IPS-NIHi7 (cell line): ENCODE data around the gene PTBP1.
A peak's percentile ranks its signal among the peaks of the same experiment; 100 is the strongest.
"Not testable (repeated sequence)": the region's sequence is repeated elsewhere in the genome, so short reads cannot be mapped to it uniquely, and the experiment has no call there.

Experiments used
- DNase-seq: peaks from one replicate; pipeline ENCODE4 v3.0.0; 2012; ENCODE audit warnings: mixed read lengths; ENCODE audit errors: extremely low spot score

Gene PTBP1

DNA sequence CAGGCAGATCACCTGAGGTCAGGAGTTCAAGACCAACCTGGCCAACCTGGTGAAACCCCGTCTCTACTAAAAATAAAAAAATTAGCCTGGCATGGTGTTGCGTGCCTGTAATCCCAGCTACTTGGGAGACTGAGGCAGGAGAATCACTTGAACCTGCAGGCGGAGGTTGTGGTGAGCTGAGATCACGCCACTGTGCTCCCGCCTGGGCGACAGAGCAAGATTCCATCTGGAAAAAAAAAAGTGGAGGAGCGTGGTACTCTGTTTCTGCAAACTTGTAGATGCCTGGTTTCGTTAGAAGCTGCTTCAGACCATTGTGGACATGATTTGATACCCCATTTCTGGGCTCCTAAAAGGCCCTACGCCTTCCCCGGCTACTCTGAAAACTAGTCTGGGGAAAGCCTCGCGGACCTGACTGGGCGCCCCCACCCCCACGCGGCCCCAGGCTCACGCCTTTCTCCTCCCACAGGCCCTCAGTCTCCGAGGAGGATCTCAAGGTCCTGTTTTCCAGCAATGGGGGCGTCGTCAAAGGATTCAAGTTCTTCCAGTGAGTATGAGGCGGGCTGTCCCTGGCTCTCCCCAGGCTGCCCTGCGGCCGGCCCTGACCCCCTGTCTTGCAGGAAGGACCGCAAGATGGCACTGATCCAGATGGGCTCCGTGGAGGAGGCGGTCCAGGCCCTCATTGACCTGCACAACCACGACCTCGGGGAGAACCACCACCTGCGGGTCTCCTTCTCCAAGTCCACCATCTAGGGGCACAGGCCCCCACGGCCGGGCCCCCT, 13.0 kb downstream of the PTBP1 start:
- no peak for DNase-seq

DNA sequence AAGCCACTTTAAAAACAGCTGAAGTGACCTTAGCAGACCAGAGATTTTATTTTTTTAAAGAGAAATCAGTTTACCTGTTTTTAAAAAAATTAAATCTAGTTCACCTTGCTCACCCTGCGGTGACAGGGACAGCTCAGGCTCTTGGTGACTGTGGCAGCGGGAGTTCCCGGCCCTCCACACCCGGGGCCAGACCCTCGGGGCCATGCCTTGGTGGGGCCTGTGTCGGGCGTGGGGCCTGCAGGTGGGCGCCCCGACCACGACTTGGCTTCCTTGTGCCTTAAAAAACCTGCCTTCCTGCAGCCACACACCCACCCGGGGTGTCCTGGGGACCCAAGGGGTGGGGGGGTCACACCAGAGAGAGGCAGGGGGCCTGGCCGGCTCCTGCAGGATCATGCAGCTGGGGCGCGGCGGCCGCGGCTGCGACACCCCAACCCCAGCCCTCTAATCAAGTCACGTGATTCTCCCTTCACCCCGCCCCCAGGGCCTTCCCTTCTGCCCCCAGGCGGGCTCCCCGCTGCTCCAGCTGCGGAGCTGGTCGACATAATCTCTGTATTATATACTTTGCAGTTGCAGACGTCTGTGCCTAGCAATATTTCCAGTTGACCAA, 13.7 kb downstream of the PTBP1 start:
- no peak for DNase-seq

DNA sequence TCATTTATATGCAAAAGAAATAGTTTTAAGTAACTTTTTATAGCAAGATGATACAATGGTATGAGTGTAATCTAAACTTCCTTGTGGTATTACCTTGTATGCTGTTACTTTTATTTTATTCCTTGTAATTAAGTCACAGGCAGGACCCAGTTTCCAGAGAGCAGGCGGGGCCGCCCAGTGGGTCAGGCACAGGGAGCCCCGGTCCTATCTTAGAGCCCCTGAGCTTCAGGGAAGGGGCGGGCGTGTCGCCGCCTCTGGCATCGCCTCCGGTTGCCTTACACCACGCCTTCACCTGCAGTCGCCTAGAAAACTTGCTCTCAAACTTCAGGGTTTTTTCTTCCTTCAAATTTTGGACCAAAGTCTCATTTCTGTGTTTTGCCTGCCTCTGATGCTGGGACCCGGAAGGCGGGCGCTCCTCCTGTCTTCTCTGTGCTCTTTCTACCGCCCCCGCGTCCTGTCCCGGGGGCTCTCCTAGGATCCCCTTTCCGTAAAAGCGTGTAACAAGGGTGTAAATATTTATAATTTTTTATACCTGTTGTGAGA, 14.3 kb downstream of the PTBP1 start:
- no peak for DNase-seq

DNA sequence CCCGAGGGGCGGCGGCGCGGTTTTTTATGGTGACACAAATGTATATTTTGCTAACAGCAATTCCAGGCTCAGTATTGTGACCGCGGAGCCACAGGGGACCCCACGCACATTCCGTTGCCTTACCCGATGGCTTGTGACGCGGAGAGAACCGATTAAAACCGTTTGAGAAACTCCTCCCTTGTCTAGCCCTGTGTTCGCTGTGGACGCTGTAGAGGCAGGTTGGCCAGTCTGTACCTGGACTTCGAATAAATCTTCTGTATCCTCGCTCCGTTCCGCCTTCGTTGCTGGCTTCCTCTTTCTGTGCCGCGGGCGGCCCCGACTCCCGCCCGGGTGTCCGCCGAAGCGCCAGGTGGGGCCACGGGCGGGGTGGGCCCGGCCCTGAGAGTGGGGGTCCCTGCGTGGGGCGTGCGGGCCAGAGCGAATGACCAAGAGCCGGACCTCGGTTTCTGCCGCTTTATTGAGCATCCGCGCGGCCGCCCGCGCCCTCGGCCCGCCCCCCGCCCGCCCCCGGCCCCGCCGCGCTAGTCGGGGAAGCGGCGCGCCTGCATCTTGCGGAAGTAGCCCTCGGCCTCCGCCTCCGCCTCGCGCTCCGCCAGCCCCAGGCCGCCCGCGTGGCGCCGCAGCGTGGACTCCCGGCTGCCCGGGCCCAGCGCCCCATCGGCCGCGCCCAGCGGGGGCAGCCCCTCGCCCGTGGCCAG, 14.9 kb downstream of the PTBP1 start:
- no peak for DNase-seq

DNA sequence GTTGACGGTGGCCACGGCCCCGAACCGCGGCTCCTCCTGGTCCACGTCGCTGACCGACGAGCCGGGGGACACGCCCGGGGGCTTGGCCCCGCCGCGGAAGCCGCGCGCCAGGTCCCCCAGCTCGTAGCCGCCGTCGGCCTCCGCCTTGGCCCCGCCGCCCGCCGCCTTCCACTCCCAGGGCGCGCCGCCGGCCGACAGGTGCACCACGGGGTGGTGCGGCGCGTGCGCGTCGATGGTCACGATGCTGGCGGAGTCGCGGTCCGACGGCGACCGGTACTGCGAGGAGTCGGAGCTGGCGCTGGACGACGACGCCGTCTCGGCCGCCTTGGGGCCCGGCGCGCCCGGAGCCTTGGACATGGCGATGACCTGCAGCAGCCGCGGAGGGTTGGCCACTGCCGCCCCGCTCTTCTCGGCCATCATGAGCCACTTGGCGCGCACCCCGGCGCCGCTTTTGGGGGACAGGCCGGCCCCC, 15.5 kb downstream of the PTBP1 start:
- no peak for DNase-seq

DNA sequence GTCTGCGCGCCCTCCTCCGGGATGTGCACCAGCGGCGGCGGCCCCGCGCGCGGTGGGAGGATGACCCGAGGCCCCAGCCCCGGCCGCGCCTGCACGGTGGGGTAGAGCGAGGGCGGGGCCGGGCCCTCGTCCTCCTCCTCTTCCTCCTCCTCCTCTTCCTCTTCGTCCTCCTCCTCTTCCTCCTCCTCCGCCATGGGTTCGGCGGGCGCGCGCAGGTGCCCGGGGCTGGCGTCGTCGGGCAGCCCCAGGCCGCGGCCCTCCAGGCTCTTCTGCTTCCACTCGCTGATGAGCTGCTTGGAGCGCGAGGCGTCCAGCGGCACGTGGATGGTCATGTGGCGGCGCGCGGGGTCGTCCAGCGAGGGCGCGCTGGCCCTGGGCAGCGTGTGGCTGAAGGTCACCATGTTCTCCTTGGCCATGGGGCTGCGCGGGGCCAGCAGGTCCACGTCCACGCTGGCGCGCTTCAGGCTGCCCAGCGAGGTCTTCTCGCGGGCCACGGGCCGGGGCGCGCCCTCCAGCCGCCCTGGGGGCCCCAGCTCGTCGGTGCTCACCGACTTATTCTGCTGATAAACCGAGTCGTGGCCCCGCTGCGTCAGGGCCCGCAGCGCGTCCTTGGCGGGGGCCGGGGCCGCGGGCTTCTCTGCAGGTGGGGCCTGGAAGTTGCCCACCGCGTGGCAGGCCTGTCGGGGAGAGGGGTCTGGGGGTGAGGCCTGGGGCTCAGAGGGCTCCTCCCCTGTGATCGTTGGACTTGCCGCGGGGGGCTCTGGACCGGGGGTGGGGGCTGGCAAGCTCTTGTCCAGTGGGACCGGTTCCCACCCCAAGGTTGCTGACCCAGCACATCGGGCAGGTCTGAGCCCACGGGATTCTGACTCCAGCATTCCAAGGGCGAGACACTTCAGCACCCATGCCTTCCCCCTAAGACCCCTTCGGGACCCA, 16.2 kb downstream of the PTBP1 start:
- DNase-seq: no peak

DNA sequence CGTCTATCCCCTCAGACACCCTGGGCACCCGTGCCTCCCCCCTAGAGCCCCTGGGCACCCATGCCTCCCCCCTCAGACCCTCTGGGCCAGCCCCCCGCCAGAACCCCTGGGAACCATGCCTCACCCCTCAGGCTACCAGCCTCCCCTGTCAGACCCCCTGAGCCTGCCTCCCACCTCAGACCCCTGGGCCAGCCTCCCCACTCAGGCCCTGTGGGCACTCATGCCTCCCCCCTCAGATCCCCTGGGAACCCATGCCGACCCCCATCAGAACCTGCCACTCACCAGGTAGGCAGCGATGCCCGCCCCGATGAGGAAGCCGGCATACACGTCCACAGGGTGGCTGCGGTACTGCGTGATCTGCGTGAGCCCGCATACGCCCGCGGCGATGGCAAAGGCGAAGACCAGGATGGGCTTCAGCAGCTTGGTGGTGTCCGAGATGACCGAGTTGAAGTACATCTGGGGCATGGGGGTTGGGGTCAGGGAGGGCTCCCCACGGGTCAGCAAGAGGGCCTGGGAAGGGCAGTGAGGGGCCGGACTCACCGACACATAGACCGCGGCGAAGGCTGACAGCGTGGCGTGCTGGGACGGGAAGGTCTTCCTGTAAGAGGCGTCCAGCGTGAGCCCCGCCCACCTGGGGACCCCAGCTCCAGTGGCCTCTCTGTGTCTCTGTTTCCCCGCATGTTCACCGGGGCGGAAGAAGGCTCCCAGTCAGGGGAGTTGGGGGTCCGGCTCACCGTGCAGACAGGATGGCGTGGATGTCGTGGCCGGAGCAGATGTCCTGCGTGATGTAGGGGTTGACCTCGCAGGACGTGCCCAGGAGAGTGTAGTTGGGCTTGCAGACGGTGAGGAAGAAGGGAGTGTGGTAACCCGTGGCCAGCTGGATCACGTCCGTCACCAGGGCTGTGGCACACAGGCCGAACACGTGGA, 17.2 kb downstream of the PTBP1 start:
- no peak for DNase-seq

DNA sequence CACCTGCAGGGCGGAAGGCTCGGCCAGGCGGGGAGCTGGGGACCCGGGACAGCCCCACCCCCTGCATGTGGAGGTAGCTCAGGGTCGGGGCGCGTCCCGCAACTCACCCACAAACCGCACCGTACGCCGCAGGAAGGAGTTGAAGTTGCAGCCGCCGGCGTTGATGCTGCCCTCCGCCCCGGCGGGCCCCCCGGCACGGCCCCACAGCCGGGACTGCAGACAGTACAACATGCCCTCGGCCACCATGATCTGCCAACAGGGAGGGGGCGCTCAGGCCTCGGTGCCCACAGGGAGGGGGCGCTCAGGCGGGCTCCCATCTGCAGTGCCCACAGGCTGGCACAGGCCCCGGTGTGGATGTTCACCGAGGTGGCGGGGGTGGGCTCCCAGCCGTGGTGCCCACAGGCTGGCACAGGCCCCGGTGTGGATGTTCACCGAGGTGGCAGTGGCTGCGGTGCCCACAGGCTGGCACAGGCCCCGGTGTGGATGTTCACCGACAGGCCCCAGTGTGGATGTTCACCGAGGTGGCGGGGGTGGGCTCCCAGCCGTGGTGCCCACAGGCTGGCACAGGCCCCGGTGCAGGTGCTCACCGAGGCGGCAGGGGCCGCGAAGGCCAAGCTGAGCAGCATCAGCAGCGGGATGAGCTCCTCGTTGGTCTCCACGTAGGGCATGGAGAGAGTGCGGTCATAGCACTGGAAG, 18.0 kb downstream of the PTBP1 start:
- DNase-seq: no peak

DNA sequence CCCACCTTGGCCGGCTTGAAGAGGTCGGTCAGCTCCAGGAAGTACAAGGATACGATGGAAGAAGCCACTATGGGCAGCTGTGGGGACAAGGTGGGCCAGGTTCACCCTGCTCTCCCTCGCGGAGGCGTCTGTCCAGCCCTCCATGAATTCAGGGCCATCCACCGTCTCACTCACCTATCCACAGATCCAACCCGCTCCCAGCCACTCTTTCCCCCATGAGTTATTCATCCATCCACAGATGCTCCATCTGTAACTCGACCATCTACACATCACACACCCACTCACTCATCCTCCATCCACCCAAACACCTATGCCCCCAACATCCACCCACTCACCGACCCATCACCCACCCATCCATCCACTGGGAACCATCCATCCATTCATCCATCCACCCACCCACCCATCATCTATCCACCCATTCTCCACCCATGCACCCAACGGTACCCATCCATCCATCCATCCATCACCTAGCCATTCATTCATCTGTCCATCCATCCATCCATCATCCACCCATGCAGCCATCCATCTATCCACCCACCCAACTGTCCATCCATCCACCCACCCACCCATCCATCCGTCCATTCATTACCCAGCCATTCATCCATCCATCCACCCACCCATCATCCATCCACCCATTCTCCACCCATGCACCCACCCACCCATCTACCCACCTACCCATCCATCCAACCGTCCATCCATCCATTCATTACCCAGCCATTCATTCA, 18.7 kb downstream of the PTBP1 start:
- no peak for DNase-seq

DNA sequence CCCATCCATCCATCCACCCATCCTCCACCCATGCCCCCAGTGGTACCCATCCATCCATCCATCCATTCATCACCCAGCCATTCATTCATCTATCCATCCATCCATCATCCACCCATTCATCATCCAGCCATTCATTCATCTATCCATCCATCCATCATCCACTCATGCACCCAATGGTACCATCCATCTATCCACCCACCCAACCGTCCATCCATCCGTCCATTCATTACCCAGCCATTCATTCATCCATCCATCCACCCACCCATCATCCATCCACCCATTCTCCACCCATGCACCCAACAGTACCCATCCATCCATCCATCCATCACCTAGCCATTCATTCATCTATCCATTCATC, 19.2 kb downstream of the PTBP1 start:
- DNase-seq: no peak

DNA sequence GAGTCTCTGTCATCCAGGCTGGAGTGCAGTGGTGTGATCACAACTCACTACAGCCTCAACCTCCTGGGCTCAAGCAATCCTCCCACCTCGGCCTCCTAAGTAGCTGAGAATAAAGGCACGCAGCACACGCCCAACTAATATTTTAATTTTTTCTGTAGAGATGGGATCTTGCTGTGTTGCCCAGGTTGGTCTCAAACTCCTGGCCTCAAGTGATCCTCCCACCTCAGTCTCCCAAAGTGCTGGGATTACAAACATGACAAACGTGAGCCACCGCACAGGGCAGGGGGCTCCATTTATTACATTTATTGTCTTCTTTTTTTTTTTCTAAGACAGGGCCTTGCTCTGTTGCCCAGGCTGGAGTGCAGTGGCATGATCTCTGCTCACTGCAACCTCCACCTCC, 23.0 kb downstream of the PTBP1 start:
- not testable (repeated sequence) for DNase-seq

DNA sequence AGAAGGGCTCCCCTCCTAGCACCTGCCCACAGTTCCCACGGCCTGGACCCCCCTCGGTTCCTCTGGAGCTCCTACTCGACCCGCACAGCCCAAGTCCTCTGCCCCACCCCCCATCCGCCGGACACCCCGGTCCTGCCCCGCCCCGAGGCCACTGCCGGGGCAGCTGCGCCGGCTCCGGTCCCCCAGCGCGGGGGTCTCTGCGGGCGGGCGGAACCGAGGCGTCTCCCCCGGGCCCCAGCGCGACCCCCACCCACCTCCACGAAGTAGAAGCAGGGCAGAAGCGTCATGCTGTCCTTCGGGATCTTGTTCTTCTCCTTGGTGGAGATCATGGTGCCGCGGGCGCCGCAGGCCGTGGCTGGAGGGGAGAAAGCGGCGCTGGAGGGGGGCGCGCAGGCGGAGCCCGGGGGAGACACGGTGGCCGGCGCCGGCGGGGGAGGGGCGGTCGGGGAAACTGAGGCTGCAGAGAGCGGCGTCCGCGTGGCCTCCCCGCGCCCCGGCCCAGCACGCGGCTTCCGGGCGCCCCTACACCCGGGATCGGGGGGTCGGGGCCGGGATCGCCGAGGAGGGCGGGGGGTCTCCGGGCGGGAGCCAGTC, 24.1 kb downstream of the PTBP1 start:
- no peak for DNase-seq

DNA sequence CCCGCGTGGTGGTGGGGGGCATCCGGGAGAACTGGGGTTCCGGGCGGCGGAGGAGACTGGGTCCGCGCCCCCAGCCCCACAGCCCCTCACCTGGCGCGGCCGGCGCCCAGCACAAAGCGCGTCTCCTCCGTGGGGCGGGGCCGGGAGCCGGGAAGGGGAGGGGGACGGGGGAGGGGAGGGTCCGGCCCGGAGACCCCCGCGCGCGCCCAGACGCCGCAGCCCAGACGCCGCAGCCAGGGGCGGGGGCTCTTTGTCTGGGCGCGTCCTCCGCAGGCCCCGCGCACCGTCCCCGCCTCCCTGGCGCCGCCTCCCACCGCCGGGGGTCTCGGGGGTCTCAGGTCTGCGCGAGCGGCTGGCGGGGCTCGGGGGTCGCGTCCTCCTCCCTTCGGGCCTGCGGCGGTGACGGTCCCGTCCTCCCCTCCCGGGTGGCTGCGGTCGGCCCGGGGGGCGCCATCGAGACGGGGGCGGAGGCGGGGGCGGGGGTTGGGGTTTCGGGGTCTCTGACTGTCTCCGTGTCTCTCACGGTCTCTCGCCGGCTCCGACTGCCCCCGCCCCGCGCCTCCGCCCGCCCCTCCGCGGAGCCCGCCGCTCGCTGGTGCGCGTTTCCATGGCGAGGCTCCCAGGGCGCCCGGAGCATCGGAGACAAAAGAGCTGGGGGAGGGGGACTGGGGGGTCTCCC, 24.7 kb downstream of the PTBP1 start, which contains the start of gene PLPPR3:
Gene PLPPR3, minus strand, starts transcription at position 131 of the 679 bp plus-strand sequence. CDS start 396 bp downstream, outside the sequence.
- peak; percentile 80 for DNase-seq

DNA sequence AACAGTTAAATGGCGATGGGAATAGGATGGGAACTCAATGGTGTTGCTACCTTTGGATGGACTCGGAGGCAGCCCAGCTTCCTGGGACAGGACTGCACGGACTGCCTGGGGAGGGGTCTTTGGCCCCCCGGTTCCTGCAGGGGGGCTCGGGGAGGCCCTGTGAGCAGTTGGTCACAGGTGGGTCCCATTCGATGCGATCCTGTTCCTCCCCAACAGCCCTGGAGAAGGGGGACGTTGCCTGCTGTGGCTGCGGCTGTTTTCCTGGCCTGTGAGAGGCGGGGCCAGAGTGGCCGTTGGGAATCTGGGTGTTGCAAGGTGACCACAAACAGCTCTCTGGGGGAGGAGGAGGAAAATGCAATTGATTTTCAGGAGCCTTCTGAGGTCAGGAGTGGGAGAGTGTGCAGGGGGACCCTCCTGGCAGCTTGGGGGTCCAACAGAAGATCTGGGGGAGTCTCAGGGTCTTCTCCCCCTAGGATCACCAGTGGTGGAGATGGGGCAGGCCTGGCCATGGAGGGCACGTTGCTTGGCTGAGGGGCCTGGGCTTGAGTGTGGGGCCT, 26.4 kb downstream of the PTBP1 start:
- DNase-seq: no peak

DNA sequence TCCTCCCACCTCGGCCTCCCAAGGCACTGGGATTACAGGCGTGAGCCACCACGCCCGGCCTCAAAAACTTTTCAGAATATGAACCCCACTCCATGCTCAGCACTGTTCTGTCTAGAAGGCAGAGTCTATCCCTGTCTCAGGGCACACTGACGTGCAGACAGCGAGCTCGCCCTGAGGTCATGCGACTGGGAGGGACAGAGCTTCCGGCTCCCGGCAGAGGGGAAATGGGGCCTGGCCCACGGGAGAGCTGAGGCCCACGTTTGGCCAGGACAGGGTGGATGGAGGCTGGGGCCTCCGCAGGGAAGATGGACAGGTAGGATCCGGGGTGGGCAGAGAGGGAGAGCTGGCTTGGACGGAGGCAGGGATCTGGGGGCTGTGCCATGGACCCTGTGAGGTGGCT, 27.6 kb downstream of the PTBP1 start:
- no peak for DNase-seq

DNA sequence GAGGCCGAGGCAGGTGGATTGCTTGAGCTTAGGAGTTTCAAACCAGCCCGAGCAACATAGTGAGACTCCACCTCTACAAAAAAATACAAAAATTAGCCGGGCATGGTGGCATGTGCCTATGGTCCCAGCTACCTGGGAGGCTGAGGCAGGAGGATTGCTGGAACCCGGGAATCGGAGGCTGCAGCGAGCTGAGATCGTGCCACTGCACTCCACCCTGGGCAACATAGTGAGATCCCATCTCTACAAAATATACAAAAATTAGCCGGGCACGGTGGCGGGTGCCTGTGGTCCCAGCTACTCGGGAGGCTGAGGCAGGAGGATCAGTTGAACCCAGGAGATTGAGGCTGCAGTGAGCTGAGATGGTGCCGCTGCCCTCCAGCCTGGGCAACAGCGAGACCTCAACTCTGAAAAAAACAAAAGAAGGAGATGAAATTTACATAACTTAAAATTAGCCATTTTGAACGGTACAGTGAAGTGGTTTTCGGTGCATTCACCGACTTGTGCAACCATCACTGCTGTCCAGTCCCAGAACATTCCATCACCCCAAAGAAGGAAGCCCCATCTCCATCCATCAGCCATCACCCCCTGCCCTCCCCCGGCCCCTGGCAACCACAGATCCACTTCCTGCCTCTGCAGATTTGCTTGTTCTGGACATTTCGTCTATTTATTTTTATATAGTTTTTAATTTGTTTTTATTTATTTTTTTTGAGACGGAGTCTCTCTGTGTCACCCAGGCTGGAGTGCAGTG, 28.8 kb downstream of the PTBP1 start:
- no peak for DNase-seq

DNA sequence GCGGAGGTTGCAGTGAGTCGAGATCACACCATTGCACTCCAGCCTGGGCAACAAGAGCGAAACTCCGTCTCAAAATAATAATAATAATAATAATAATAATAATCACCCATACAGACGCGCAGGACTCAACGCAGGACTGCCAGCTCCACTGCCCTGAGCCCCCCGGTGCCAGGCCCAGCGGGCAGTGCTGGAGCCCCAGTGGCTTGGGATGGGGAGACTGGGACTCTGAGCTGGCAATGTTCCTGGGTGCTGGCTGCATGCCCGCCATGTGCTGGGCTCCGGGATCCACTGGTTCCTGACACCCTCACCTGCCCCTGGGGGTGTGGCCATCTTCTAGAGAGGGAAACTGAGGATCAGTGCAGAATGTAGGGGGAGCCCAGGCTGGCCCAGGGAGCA, 30.1 kb downstream of the PTBP1 start:
- DNase-seq: no peak
